GM12892 (cell line): ENCODE measurements around the gene TMEM139.

Source experiments
- POLR2A ChIP-seq: IDR thresholded peaks from 2 replicates; pipeline ENCODE4 v1.6.1; 2011; ENCODE audit warnings: low read depth, low read length, control low read depth
- POLR2AphosphoS5 ChIP-seq: IDR thresholded peaks from 2 replicates; pipeline ENCODE4 v1.6.1; 2011; ENCODE audit warnings: low read depth, low read length, control low read depth

DNA sequence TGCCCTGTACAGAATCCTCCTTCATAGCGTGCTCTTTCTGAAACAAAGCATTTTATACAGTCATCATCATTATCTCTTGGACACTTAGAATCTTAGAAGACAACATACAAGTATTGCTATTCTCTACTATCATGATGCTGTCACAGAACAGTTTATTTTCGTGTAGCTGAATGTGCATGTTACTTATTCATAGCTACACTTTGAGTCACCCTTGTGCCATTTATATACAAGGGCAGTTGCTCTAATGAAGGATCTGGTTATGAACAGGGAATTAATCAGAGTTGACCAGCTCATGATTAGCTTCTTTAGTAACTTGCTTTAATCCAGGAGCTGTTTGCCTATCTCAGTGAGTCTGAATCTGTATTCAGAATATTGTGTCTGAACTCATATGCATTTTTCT lies 14.6 kb downstream of the TMEM139 start:
- TF ChIP-seq POLR2AphosphoS5: no peak
- no peak for TF ChIP-seq POLR2A
